Endothelial cell of umbilical vein (primary cell): ENCODE measurements around the gene LRRC17. TPM values are rescaled to one million over a fixed set of nuclear protein-coding genes. Genes with fewer than 3 reads are reported as not detected.

ENCODE experiments used
- BruUV-seq: library from RNA; stranded (reverse); fragments of 400-500 nt; replicated peaks from 2 replicates; lab custom pipeline; 2021; lab: Mats Ljungman, UMichigan
- CTCF ChIA-PET: fragments of 300-600, 350-600 bp; sonication (Branson Sonifier 250); formaldehyde crosslinking; loops from one replicate; lab custom pipeline; 2021; ENCODE audit warnings: antibody characterized with exemption, inconsistent platforms; lab: Charles Lee
- POLR2A ChIA-PET: fragments of 300-600, 350-600 bp; sonication (Branson Sonifier 250); formaldehyde crosslinking; loops from one replicate; lab custom pipeline; 2021; ENCODE audit warnings: antibody characterized with exemption, inconsistent platforms; lab: Charles Lee
- DNase-seq: peaks from one replicate; pipeline ENCODE4 v3.0.0-alpha.2; 2011; ENCODE audit warnings: low read depth, low spot score
- FAIRE-seq: peaks from 2 replicates; lab custom pipeline; 2011; peaks lifted over from hg19 to GRCh38; lab: Jason Lieb, UNC
- H2AFZ ChIP-seq: 2 replicates; pipeline ENCODE4 v1.6.0; 2012; ENCODE audit warnings: low read depth, low read length, control low read depth, inconsistent platforms
- H3K27ac ChIP-seq: 2 replicates; pipeline ENCODE4 v1.5.1; 2011; ENCODE audit warnings: low read depth, mild to moderate bottlenecking, control low read depth, low read length, moderate library complexity; ENCODE audit not compliant: insufficient read depth
- H3K27me3 ChIP-seq, 2 experiments: 2 replicates each; pipeline versions ENCODE4 v1.6.0 to v1.6.1; 2011; ENCODE audit warnings: low read length in 2 of 2, mixed read lengths in 1 of 2; ENCODE audit not compliant: control insufficient read depth in 2 of 2, insufficient read depth in 2 of 2
- H3K36me3 ChIP-seq, 2 experiments: 2 replicates in 1 of 2; 3 replicates in 1 of 2; pipeline ENCODE4 v1.5.1; 2011; ENCODE audit warnings: low read length in 2 of 2, mild to moderate bottlenecking in 1 of 2, moderate library complexity in 1 of 2; ENCODE audit not compliant: control insufficient read depth in 2 of 2, insufficient read depth in 2 of 2; ENCODE audit errors: extremely low read depth in 1 of 2
- H3K4me1 ChIP-seq: 3 replicates; pipeline ENCODE4 v1.5.1; 2011; ENCODE audit warnings: mild to moderate bottlenecking, low read length; ENCODE audit not compliant: control insufficient read depth, insufficient read depth; ENCODE audit errors: extremely low read depth
- H3K4me2 ChIP-seq: 2 replicates; pipeline ENCODE4 v1.6.1; 2011; ENCODE audit warnings: low read length, control low read depth, mixed read lengths; ENCODE audit not compliant: insufficient read depth
- H3K4me3 ChIP-seq, 3 experiments: fragments of 200-600 bp in 1 of 3; sonication (generic), shearing (Covaris generic) in 1 of 3; replicated peaks in 1 of 3; 2 replicates each; pipeline ENCODE4 v1.5.1; 2011 to 2016; ENCODE audit warnings: control low read depth in 3 of 3, low read length in 3 of 3, mild to moderate bottlenecking in 2 of 3, inconsistent platforms in 1 of 3, low read depth in 1 of 3, moderate library complexity in 1 of 3; ENCODE audit not compliant: insufficient read depth in 1 of 3
- H3K79me2 ChIP-seq: 2 replicates; pipeline ENCODE4 v1.6.0; 2012; ENCODE audit warnings: low read length, inconsistent platforms; ENCODE audit not compliant: control insufficient read depth, insufficient read depth
- H3K9ac ChIP-seq: replicated peaks from 2 replicates; pipeline ENCODE3; 2011; ENCODE audit warnings: low read length, control low read depth; ENCODE audit not compliant: insufficient read depth; ENCODE audit errors: extremely low read depth
- H3K9me1 ChIP-seq: replicated peaks from 3 replicates; pipeline ENCODE4 v1.6.0; 2011; ENCODE audit warnings: mild to moderate bottlenecking, low read length; ENCODE audit not compliant: control insufficient read depth, insufficient read depth; ENCODE audit errors: extremely low read depth
- H3K9me3 ChIP-seq: replicated peaks from 2 replicates; pipeline ENCODE4 v1.5.1; 2012; ENCODE audit warnings: low read length, inconsistent platforms; ENCODE audit not compliant: control insufficient read depth, insufficient read depth
- H4K20me1 ChIP-seq: replicated peaks from 2 replicates; pipeline ENCODE3; 2011; ENCODE audit warnings: mild to moderate bottlenecking, low read length; ENCODE audit not compliant: control insufficient read depth, insufficient read depth; ENCODE audit errors: extremely low read depth
- FOS ChIP-seq: IDR thresholded peaks from 2 replicates; pipeline ENCODE4 v1.6.1; 2011; ENCODE audit warnings: mild to moderate bottlenecking, low read length, moderate library complexity, borderline replicate concordance; ENCODE audit not compliant: insufficient read depth
- GATA2 ChIP-seq: IDR thresholded peaks from 2 replicates; pipeline ENCODE4 v1.7.0; 2011; ENCODE audit warnings: low read depth, mild to moderate bottlenecking, moderate library complexity, mixed read lengths, low read length; ENCODE audit not compliant: insufficient read length, insufficient read depth
- JUN ChIP-seq: IDR thresholded peaks from 2 replicates; pipeline ENCODE4 v1.6.1; 2011; ENCODE audit warnings: borderline replicate concordance, low read depth; ENCODE audit not compliant: insufficient read length, insufficient read depth
- MYC ChIP-seq: IDR thresholded peaks from one replicate; pipeline ENCODE4 v1.6.1; 2011; ENCODE audit warnings: mild to moderate bottlenecking, low read depth, low read length
- POLR2A ChIP-seq: IDR thresholded peaks from 2 replicates; pipeline ENCODE4 v1.6.1; 2012; ENCODE audit warnings: low read depth, mild to moderate bottlenecking, control low read depth, low read length
- POLR2AphosphoS5 ChIP-seq: IDR thresholded peaks from 2 replicates; pipeline ENCODE4 v1.6.1; 2012; ENCODE audit warnings: low read depth, mild to moderate bottlenecking, control low read depth, low read length, moderate library complexity; ENCODE audit not compliant: insufficient read depth
- dilution Hi-C: fragments of 300-500 bp; cut with MboI; formaldehyde crosslinking; loops from one replicate; pipeline ENCODE4 v1.15.0; 2019; ENCODE audit warnings: low sequenced_read_pairs; ENCODE audit not compliant: extremely low pct_ligation_motif_present
- intact Hi-C: fragments of 100-400 bp; cut with micrococcal nuclease; formaldehyde crosslinking; loops from one replicate; pipeline ENCODE4 v1.10.0; 2022
- polyA plus RNA-seq, 4 experiments: library from polyadenylated mRNA; depleted of rRNA in 3 of 4; stranded (reverse) in 3 of 4; unstranded in 1 of 4; fragments of >200 nt; gene quantifications; 2 replicates each; pipeline versions ENCODE4 v1.2.1 to v1.2.3, GENCODE V29; 2011 to 2012; ENCODE audit warnings: missing spikeins in 1 of 4
- total RNA-seq: library from RNA; stranded (reverse); gene quantifications from 2 replicates; pipeline ENCODE4 v1.2.3, GENCODE V29; 2021
- TF ChIP-seq, protein P1 (sequence below): IDR thresholded peaks from 2 replicates; pipeline ENCODE4 v1.6.1; 2011; ENCODE audit not compliant: insufficient read depth, insufficient read length
- TF ChIP-seq, protein P2 (sequence below), 2 donors: IDR thresholded peaks; 1 replicate in 1 of 2; 2 replicates in 1 of 2; pipeline ENCODE4 v1.5.1; 2011; ENCODE audit warnings: low read length in 2 of 2, mild to moderate bottlenecking in 2 of 2, moderate library complexity in 2 of 2, control low read depth in 1 of 2, inconsistent platforms in 1 of 2, low read depth in 1 of 2; ENCODE audit not compliant: insufficient read depth in 1 of 2; ENCODE audit errors: extremely low read depth in 1 of 2

LRRC17 gene
- total and polyA plus RNA-seq, 2 donors (not counting 3 experiments of a cell fraction or from before 2014, with no cell fraction given), result 22.7 to 33.7 TPM

DNA sequence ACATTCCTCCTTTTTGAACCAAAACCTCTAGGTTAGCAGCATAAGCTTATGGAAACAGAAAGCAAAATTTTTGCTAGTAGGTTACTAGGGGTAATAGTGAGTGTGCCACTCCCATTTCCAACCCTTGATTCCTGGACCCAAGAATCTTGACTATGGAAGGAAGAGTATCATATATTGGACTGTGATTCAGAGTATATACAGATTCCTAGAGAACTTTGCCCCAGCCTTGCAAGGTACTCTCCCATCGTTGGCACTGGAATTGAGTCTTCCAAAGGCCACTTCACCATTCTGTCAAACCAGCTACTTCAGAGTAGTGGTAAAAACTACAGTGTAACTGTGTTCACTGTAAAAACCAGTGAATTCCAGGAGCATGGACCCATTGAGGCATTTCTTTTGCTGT is 69.4 kb downstream of the LRRC17 start:
- dilution Hi-C loops (no loop called here), intact Hi-C loops (no loop called here)
- no peaks in the 10 kb centered on the region for H3K79me2 ChIP-seq
- CTCF ChIA-PET, result no interaction called here
- no peak overlapping the region for H3K9ac ChIP-seq
- no peak overlapping the region for H3K4me2 ChIP-seq
- FAIRE-seq, result no peak
- H3K27me3 ChIP-seq, result no peaks in the 10 kb centered on the region
- H2AFZ ChIP-seq, result no peak overlapping the region
- H3K9me3 ChIP-seq, result no peaks in the 10 kb centered on the region
- no TSS peak for BruUV-seq
- no peaks in the 10 kb centered on the region for H3K9me1 ChIP-seq
- H4K20me1 ChIP-seq, result no peaks in the 10 kb centered on the region
- POLR2A ChIA-PET, result no interaction called here
- no peaks in the 10 kb centered on the region for H3K36me3 ChIP-seq
- peaks cover 3% of the 10 kb centered on the region for H3K4me1 ChIP-seq
- DNase-seq, result no peak
- TF ChIP-seq GATA2, result no peak
- TF ChIP-seq POLR2AphosphoS5, result no peak
- no peak for TF ChIP-seq MYC
- TF ChIP-seq, protein P1, sequence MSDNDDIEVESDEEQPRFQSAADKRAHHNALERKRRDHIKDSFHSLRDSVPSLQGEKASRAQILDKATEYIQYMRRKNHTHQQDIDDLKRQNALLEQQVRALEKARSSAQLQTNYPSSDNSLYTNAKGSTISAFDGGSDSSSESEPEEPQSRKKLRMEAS, result no peak
- no peak for TF ChIP-seq POLR2A
- no peak for TF ChIP-seq JUN
- TF ChIP-seq, protein P2, sequence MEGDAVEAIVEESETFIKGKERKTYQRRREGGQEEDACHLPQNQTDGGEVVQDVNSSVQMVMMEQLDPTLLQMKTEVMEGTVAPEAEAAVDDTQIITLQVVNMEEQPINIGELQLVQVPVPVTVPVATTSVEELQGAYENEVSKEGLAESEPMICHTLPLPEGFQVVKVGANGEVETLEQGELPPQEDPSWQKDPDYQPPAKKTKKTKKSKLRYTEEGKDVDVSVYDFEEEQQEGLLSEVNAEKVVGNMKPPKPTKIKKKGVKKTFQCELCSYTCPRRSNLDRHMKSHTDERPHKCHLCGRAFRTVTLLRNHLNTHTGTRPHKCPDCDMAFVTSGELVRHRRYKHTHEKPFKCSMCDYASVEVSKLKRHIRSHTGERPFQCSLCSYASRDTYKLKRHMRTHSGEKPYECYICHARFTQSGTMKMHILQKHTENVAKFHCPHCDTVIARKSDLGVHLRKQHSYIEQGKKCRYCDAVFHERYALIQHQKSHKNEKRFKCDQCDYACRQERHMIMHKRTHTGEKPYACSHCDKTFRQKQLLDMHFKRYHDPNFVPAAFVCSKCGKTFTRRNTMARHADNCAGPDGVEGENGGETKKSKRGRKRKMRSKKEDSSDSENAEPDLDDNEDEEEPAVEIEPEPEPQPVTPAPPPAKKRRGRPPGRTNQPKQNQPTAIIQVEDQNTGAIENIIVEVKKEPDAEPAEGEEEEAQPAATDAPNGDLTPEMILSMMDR (IDR thresholded peaks at IDR 0.05; ENCODE audit: extremely low read depth in 1 of 2, insufficient read depth in 1 of 2, low read depth in 1 of 2, low read length in 2 of 2), result no peak
- TF ChIP-seq FOS, result no peak
- H3K4me3 ChIP-seq, result no peak overlapping the region
- no peak overlapping the region for H3K27ac ChIP-seq
